Psoas muscle (tissue), 8 donors: ENCODE measurements around the gene RIC8A. TPM values are rescaled to one million over a fixed set of nuclear protein-coding genes. Genes with fewer than 3 reads are reported as not detected.

Source experiments
- ATAC-seq, 4 donors: fragments of 200-7000 bp; cut with Tn5 transposase; one replicate each; pipeline ENCODE4 v1.9.1; 2020; ENCODE audit warnings: moderate library complexity in 3 of 4, mild to moderate bottlenecking in 2 of 4
- DNase-seq, 2 donors: peaks; one replicate each; pipeline ENCODE4 v3.0.0-alpha.2; 2020
- H3K27ac ChIP-seq: fragments of 200-600 bp; one replicate; pipeline ENCODE4 v1.8.0; 2022
- H3K27me3 ChIP-seq, 3 donors: fragments of 200-600 bp in 1 of 3; one replicate each; pipeline versions ENCODE4 v1.6.1 to v1.8.0; 2013 to 2022; ENCODE audit warnings: low read length in 2 of 3, mild to moderate bottlenecking in 2 of 3, moderate library complexity in 1 of 3; ENCODE audit not compliant: insufficient read depth in 3 of 3
- H3K36me3 ChIP-seq, 2 donors: fragments of 200-600 bp in 1 of 2; one replicate each; pipeline versions ENCODE4 v1.6.1 to v1.8.0; 2013 to 2022; ENCODE audit warnings: low read depth in 1 of 2, mild to moderate bottlenecking in 1 of 2, moderate library complexity in 1 of 2; ENCODE audit not compliant: insufficient read depth in 1 of 2
- H3K4me1 ChIP-seq: fragments of 200-600 bp; one replicate; pipeline ENCODE4 v1.8.0; 2022
- H3K4me3 ChIP-seq: fragments of 200-600 bp; one replicate; pipeline ENCODE4 v1.8.0; 2022; ENCODE audit warnings: mild to moderate bottlenecking
- H3K9me3 ChIP-seq: fragments of 200-600 bp; one replicate; pipeline ENCODE4 v1.8.0; 2022
- CTCF ChIP-seq: fragments of 200-600 bp; IDR thresholded peaks from one replicate; pipeline ENCODE4 v1.8.0; 2022; ENCODE audit warnings: antibody characterized with exemption
- WGBS, 3 donors: extraction: QIAGEN DNeasy Blood & Tissue Kit; methylation state at CpG; one replicate each; pipeline versions ENCODE4 v1.1.6 to v1.1.7; 2013; 5-methylcytosine and 5-hydroxymethylcytosine counted together
- intact Hi-C, 2 donors: fragments of 100-400 bp; cut with DNase I; formaldehyde crosslinking; loops; one replicate each; pipeline versions ENCODE4 v1.11.0 to v1.14.2; 2022
- polyA plus RNA-seq, 3 donors: library from polyadenylated mRNA; stranded (reverse); fragments of 200-250 nt; gene quantifications; one replicate each; pipeline ENCODE4 v1.2.3, GENCODE V29; 2013
- total RNA-seq, 4 donors: library from RNA; stranded (reverse); fragmentation: NEBNext Ultra II Directional in 2 of 4; extraction: Animal tissue kit (Norgen Biotek cat#: 25700) in 2 of 4; gene quantifications; one replicate each; pipeline versions ENCODE4 v1.2.1 to v1.2.4, GENCODE V29; 2021 to 2023
- donor health status: healthy with polysubstance abuse.
- donor health status: DM: no; HTN: no; CAD: no; lungs with moderate emphysema.
- donor health status: Bipolar disorder and iron deficiency.
- donor health status: healthy.
- donor health status: DM: yes; HTN: yes; CAD: no.
- donor health status: DM: no; HTN: no; CAD: no.
- donor health status: DM: no; HTN: no; CAD: no.
- donor health status: DM: yes; HTN: yes; CAD: no.

Gene RIC8A
- total and polyA plus RNA-seq, 7 donors = 30.2 to 66.9 (median 39.9) TPM

- intact Hi-C loops = no loop called here
- peaks cover 0 to 39% of the 10 kb centered on the region in 2 donors for H3K36me3 ChIP-seq
- no peak overlapping the region for H3K4me3 ChIP-seq
- H3K27me3 ChIP-seq = no peaks in the 10 kb centered on the region
- ATAC-seq (no peak), DNase-seq (no peak)
- H3K9me3 ChIP-seq = no peaks in the 10 kb centered on the region
- no peaks in the 10 kb centered on the region for H3K4me1 ChIP-seq
- no peak for TF ChIP-seq CTCF
- 90 to 94% (median 91%) methylated on average over 10 of the region's 10 CpGs for WGBS, 3 donors
- no peak overlapping the region for H3K27ac ChIP-seq
Measured at GRCh38 chr11:225734-226453, 18.4 kb downstream of the RIC8A start.

GRCh38 chr11:227824-228379 lies 20.4 kb downstream of the RIC8A start:
- Histone ChIP-seq H3K27me3 (no peaks in the 10 kb centered on the region), H3K36me3 (peaks cover 3 to 45% of the 10 kb centered on the region in 2 donors), H3K27ac (no peak overlapping the region), H3K4me1 (no peaks in the 10 kb centered on the region), H3K4me3 (no peak overlapping the region), H3K9me3 (no peaks in the 10 kb centered on the region)
- intact Hi-C loops = no loop called here
- TF ChIP-seq CTCF = no peak
- ATAC-seq (peak in 1 of 4 donors; percentile 42), DNase-seq (no peak)
- 82 to 83% (median 83%) methylated on average over 6 of the region's 6 CpGs for WGBS, 3 donors

DNA sequence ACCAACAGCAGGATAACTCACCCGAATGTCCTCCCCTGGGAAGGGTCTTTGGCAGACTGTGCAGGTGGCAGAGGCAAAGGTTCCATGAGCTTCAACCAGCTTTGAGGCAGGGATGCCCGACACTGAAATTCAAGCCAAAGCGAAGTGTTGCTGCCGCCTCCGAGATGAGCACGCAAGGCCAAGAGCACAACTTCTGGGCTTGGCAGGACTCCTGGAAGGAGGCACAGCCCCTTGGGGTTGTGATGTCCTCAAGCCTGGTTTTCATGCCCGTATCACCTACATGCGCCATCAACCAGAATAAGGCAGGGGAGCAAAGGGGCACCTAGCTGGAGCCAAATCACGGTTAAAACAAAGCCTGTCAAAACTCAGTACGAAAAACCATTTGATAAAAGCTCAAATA lies 22.9 kb downstream of the RIC8A start:
- WGBS, 3 donors = 87 to 92% (median 88%) methylated on average over 10 of the region's 10 CpGs
- TF ChIP-seq CTCF = no peak
- Histone ChIP-seq H3K36me3 (peaks cover 3 to 47% of the 10 kb centered on the region in 2 donors), H3K27me3 (no peaks in the 10 kb centered on the region), H3K4me1 (peaks cover 7% of the 10 kb centered on the region), H3K4me3 (no peak overlapping the region), H3K9me3 (no peaks in the 10 kb centered on the region), H3K27ac (no peak overlapping the region)
- ATAC-seq = no peak
- intact Hi-C loops = loop anchor here in 1 of 2 donors (10.0 kb wide), 1 partner anchor 274 kb away; the partner anchor contains the start of gene RNH1
- DNase-seq = no peak

DNA sequence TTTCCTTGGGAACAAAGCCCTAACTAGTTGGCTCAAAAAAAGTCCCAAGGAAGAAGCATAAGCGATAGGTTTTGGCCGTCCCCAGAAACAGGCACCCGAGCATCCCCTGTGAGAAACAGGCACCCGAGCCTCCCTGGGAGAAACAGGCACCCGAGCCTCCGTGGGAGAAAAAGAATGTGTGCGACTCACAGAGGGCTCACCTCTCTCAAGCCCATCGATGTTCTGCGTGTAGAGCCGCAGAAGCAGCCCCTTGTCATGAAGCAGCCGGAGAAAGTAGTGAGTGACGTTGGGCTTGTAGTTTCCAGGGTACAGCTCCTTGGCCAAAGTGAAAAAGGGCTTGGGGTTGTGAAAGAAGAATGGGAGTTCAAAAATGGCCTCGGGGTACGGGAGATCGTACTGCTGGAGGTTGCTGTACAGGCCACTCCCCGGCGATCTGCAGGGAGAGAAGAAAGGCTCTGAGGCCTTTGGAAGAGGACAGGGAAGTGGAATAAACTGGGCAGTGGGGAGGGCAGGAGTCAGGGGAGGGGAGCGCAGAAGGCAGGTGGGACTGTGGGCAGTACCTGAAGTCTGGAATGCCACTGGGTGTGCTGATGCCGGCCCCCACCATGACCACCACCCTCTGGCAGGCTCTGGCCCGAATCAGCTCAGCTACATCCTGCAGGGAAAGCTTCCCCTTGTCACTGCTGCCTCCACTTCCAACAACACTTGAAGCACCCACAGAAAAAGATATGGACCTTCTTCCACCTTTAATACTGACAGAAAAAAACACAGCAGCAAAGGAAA lies 25.5 kb downstream of the RIC8A start:
- no peak for TF ChIP-seq CTCF
- DNase-seq (no peak), ATAC-seq (no peak)
- Histone ChIP-seq H3K9me3 (no peaks in the 10 kb centered on the region), H3K27me3 (no peaks in the 10 kb centered on the region), H3K27ac (no peak overlapping the region), H3K36me3 (peaks cover 3 to 40% of the 10 kb centered on the region in 2 donors), H3K4me3 (no peak overlapping the region), H3K4me1 (peaks cover 14% of the 10 kb centered on the region)
- intact Hi-C loops = loop anchor here (2.0 to 10.0 kb wide), 2 partner anchors 24 to 272 kb away; partner anchors contain the start of gene RNH1 (in 1 of the 2)
- WGBS, 3 donors = 88 to 94% (median 92%) methylated on average over 20 of the region's 20 CpGs
